WTC11 (cell line): Measurements from ENCODE around the gene INSYN1. TPM values are rescaled to one million over a fixed set of nuclear protein-coding genes. Genes with fewer than 3 reads are reported as not detected.
A peak's percentile ranks its signal among the peaks of the same experiment; 100 is the strongest.

Source experiments
- ATAC-seq: fragments of 200-7000 bp; cut with Tn5 transposase; 2 replicates; pipeline ENCODE4 v1.10.0; 2021; ENCODE audit warnings: mild to moderate bottlenecking, moderate library complexity
- CTCF ChIA-PET: fragments of 300-600 bp; sonication (Branson Sonifier 250); formaldehyde crosslinking; loops from one replicate; lab custom pipeline; 2021; ENCODE audit warnings: antibody characterized with exemption; lab: Charles Lee
- POLR2A ChIA-PET: fragments of 350-600 bp; sonication (Branson Sonifier 250); formaldehyde crosslinking; loops from one replicate; lab custom pipeline; 2021; ENCODE audit warnings: antibody characterized with exemption; lab: Charles Lee
- DNase-seq: peaks from one replicate; pipeline ENCODE4 v3.0.0; 2021; ENCODE audit warnings: low spot score
- H3K27ac Mint-ChIP-seq: 2 replicates; pipeline ENCODE4 v1.8.0; 2021; ENCODE audit warnings: mixed read lengths
- H3K27me3 Mint-ChIP-seq: 2 replicates; pipeline ENCODE4 v1.8.0; 2021; ENCODE audit warnings: low read depth, mild to moderate bottlenecking, moderate library complexity, mixed read lengths
- H3K36me3 Mint-ChIP-seq: 2 replicates; pipeline ENCODE4 v1.8.0; 2021; ENCODE audit warnings: mixed read lengths
- H3K4me1 Mint-ChIP-seq: 2 replicates; pipeline ENCODE4 v1.8.0; 2022; ENCODE audit warnings: mixed read lengths
- H3K4me3 Mint-ChIP-seq: 2 replicates; pipeline ENCODE4 v1.8.0; 2021; ENCODE audit warnings: mild to moderate bottlenecking, moderate library complexity, mixed read lengths
- H3K9me3 Mint-ChIP-seq: 2 replicates; pipeline ENCODE4 v1.8.0; 2021; ENCODE audit warnings: mixed read lengths
- ATF1 ChIP-seq: sonication (generic); formaldehyde crosslinking; IDR thresholded peaks from 2 replicates; pipeline ENCODE4 v1.8.1; 2023; ENCODE audit warnings: mild to moderate bottlenecking, moderate library complexity, missing genetic modification reagents
- CBFB ChIP-seq: sonication (generic); formaldehyde crosslinking; IDR thresholded peaks from 2 replicates; pipeline ENCODE4 v1.8.1; 2022; ENCODE audit warnings: mild to moderate bottlenecking, low read depth, missing genetic modification reagents
- FOXK1 ChIP-seq: sonication (generic); formaldehyde crosslinking; IDR thresholded peaks from 2 replicates; pipeline ENCODE4 v1.8.0; 2022; ENCODE audit warnings: mild to moderate bottlenecking, moderate library complexity, missing genetic modification reagents
- FOXP1 ChIP-seq: sonication (generic); formaldehyde crosslinking; IDR thresholded peaks from 2 replicates; pipeline ENCODE4 v1.8.0; 2022; ENCODE audit warnings: missing genetic modification reagents, mild to moderate bottlenecking, moderate library complexity, borderline replicate concordance
- GABPB1 ChIP-seq: sonication (generic); formaldehyde crosslinking; IDR thresholded peaks from 2 replicates; pipeline ENCODE4 v1.8.1; 2023; ENCODE audit warnings: mild to moderate bottlenecking, missing genetic modification reagents
- IRF2 ChIP-seq: sonication (generic); formaldehyde crosslinking; IDR thresholded peaks from 2 replicates; pipeline ENCODE4 v1.8.0; 2022; ENCODE audit warnings: low read depth, missing genetic modification reagents, borderline replicate concordance
- JUN ChIP-seq: sonication (generic); formaldehyde crosslinking; IDR thresholded peaks from 2 replicates; pipeline ENCODE4 v1.8.0; 2023; ENCODE audit warnings: mild to moderate bottlenecking, missing genetic modification reagents
- KAT7 ChIP-seq: sonication (generic); formaldehyde crosslinking; IDR thresholded peaks from 2 replicates; pipeline ENCODE4 v1.8.1; 2023; ENCODE audit warnings: missing genetic modification reagents, mild to moderate bottlenecking, borderline replicate concordance
- NFATC4 ChIP-seq: fragments of 250-450 bp; sonication (Bioruptor Pico); IDR thresholded peaks from 2 replicates; pipeline ENCODE4 v1.9.0; 2021; ENCODE audit warnings: mild to moderate bottlenecking
- NFE2L1 ChIP-seq: sonication (generic); formaldehyde crosslinking; IDR thresholded peaks from 2 replicates; pipeline ENCODE4 v1.8.1; 2023; ENCODE audit warnings: missing genetic modification reagents
- NFYB ChIP-seq: sonication (generic); formaldehyde crosslinking; conservative IDR thresholded peaks from 2 replicates; pipeline ENCODE4 v1.8.0; 2022; ENCODE audit warnings: low read depth, missing genetic modification reagents
- NR1H2 ChIP-seq: sonication (generic); formaldehyde crosslinking; IDR thresholded peaks from 2 replicates; pipeline ENCODE4 v1.9.0; 2021; ENCODE audit warnings: mild to moderate bottlenecking, moderate library complexity, missing genetic modification reagents
- NR2C2 ChIP-seq: sonication (generic); formaldehyde crosslinking; IDR thresholded peaks from 2 replicates; pipeline ENCODE4 v1.8.0; 2022; ENCODE audit warnings: mild to moderate bottlenecking, missing genetic modification reagents
- TCF7 ChIP-seq: sonication (generic); formaldehyde crosslinking; IDR thresholded peaks from 2 replicates; pipeline ENCODE4 v1.8.0; 2022; ENCODE audit warnings: mild to moderate bottlenecking, low read depth, missing genetic modification reagents, moderate library complexity
- TEAD1 ChIP-seq: sonication (generic); formaldehyde crosslinking; IDR thresholded peaks from 2 replicates; pipeline ENCODE4 v1.8.0; 2022; ENCODE audit warnings: mild to moderate bottlenecking, missing genetic modification reagents
- ZNF232 ChIP-seq: sonication (generic); formaldehyde crosslinking; IDR thresholded peaks from 2 replicates; pipeline ENCODE4 v1.8.0; 2022; ENCODE audit warnings: mild to moderate bottlenecking, missing genetic modification reagents
- ZNF671 ChIP-seq: fragments of 250-450 bp; sonication (Bioruptor Pico); IDR thresholded peaks from 2 replicates; pipeline ENCODE4 v1.8.0; 2021; ENCODE audit warnings: mild to moderate bottlenecking
- total RNA-seq: library from RNA; stranded (reverse); gene quantifications from 3 replicates; pipeline ENCODE4 v1.2.3, GENCODE V29; 2021
- TF ChIP-seq, protein P1 (sequence below): fragments of 250-450 bp; sonication (Bioruptor Pico); IDR thresholded peaks from 2 replicates; pipeline ENCODE4 v1.8.0; 2021; ENCODE audit warnings: mild to moderate bottlenecking
- TF ChIP-seq, protein P2 (sequence below): fragments of 250-450 bp; sonication (Bioruptor Pico); IDR thresholded peaks from 2 replicates; pipeline ENCODE4 v2.1.2; 2022; ENCODE audit warnings: mild to moderate bottlenecking, moderate library complexity
- TF ChIP-seq, protein P3 (sequence below): sonication (generic); formaldehyde crosslinking; IDR thresholded peaks from 2 replicates; pipeline ENCODE4 v1.8.1; 2022; ENCODE audit warnings: missing genetic modification reagents, borderline replicate concordance
- TF ChIP-seq, protein P4 (sequence below): fragments of 200-600 bp; IDR thresholded peaks from 2 replicates; pipeline ENCODE4 v1.8.0; 2022; ENCODE audit warnings: antibody characterized with exemption
- TF ChIP-seq, protein P5 (sequence below): sonication (generic); formaldehyde crosslinking; IDR thresholded peaks from 2 replicates; pipeline ENCODE4 v1.8.0; 2023; ENCODE audit warnings: missing genetic modification reagents

The INSYN1 gene
- total RNA-seq, 1 experiment from 2014 or later, result 11.9 TPM

DNA sequence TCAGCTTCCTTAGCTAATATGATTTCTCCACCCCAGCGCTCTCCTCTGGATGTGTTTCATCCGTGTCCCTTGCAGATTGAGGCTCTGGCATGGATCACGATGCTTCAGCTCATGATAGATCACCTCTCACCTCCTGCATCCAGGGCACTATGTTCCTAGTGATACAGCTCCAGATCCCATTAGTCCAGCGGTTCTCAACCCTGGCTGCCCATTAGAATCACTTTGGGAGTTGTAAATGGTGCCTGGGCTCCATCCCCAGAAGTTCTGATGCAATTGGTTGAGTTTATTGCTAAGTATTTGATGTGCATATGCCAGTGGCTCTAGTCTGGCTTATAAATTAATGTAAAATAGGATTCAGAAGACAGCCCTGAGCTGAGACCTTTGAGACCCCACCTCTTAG is 34.5 kb downstream of the INSYN1 start:
- Mint-ChIP-seq H3K27ac (no peak overlapping the region), H3K27me3 (no peaks in the 10 kb centered on the region; the same call in 1 of the 2 replicates), H3K4me1 (no peaks in the 10 kb centered on the region), H3K4me3 (no peak overlapping the region), H3K9me3 (no peaks in the 10 kb centered on the region), H3K36me3 (peaks cover 6% of the 10 kb centered on the region)
- ChIA-PET POLR2A (no interaction called here), CTCF (interaction anchor here (0.9 to 8.6 kb wide), 5 partner anchors 15 to 148 kb away, joined by 5 to 66 read pairs (median 6); no protein-coding TSS in a partner anchor)
- DNase-seq (no peak), ATAC-seq (no peak)
- TF ChIP-seq TCF7 (CRISPR knock-in tag) (no peak), NR2C2 (CRISPR knock-in tag) (no peak), FOXK1 (CRISPR knock-in tag) (no peak), ZNF232 (CRISPR knock-in tag) (no peak), FOXP1 (CRISPR knock-in tag) (no peak), NFYB (CRISPR knock-in tag) (no peak), TEAD1 (CRISPR knock-in tag) (no peak), ATF1 (no peak), IRF2 (CRISPR knock-in tag) (no peak), JUN (CRISPR knock-in tag) (no peak), ZNF671 (CRISPR knock-in tag) (no peak), GABPB1 (no peak)
- TF ChIP-seq, protein P1, sequence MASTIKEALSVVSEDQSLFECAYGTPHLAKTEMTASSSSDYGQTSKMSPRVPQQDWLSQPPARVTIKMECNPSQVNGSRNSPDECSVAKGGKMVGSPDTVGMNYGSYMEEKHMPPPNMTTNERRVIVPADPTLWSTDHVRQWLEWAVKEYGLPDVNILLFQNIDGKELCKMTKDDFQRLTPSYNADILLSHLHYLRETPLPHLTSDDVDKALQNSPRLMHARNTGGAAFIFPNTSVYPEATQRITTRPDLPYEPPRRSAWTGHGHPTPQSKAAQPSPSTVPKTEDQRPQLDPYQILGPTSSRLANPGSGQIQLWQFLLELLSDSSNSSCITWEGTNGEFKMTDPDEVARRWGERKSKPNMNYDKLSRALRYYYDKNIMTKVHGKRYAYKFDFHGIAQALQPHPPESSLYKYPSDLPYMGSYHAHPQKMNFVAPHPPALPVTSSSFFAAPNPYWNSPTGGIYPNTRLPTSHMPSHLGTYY, result no peak
- TF ChIP-seq, protein P2, sequence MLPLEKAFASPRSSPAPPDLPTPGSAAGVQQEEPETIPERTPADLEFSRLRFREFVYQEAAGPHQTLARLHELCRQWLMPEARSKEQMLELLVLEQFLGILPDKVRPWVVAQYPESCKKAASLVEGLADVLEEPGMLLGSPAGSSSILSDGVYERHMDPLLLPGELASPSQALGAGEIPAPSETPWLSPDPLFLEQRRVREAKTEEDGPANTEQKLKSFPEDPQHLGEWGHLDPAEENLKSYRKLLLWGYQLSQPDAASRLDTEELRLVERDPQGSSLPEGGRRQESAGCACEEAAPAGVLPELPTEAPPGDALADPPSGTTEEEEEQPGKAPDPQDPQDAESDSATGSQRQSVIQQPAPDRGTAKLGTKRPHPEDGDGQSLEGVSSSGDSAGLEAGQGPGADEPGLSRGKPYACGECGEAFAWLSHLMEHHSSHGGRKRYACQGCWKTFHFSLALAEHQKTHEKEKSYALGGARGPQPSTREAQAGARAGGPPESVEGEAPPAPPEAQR, result no peak
- TF ChIP-seq, protein P3, sequence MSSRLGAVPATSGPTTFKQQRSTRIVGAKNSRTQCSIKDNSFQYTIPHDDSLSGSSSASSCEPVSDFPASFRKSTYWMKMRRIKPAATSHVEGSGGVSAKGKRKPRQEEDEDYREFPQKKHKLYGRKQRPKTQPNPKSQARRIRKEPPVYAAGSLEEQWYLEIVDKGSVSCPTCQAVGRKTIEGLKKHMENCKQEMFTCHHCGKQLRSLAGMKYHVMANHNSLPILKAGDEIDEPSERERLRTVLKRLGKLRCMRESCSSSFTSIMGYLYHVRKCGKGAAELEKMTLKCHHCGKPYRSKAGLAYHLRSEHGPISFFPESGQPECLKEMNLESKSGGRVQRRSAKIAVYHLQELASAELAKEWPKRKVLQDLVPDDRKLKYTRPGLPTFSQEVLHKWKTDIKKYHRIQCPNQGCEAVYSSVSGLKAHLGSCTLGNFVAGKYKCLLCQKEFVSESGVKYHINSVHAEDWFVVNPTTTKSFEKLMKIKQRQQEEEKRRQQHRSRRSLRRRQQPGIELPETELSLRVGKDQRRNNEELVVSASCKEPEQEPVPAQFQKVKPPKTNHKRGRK (CRISPR knock-in tag), result no peak

DNA sequence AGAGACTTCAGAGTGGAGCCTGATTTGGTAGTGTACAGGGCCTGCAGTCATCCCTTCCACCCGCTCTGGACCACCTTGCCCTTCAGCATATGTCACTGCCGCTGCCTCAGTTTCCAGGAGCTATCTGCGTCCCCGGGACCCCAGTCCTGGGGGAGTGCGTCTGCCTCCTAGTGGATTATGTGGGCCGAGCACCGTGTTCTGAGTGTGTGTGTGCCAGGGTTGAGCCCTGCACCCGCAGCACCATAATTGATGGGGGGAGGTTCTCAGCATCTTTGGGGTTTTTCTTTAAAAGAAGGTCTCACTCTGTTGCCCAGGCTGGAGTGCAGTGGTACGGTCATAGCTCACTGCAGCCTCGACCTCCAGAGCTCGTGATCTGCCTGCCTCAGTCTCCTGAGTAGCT is 35.3 kb downstream of the INSYN1 start:
- H3K4me3 Mint-ChIP-seq, result no peak overlapping the region
- peaks cover 14% of the 10 kb centered on the region for H3K36me3 Mint-ChIP-seq
- CTCF ChIA-PET, result interaction anchor here (0.6 to 8.6 kb wide), 23 partner anchors 10 to 412 kb away, joined by 3 to 66 read pairs (median 4); partner anchors contain the start of gene INSYN1
- H3K4me1 Mint-ChIP-seq, result no peaks in the 10 kb centered on the region
- H3K9me3 Mint-ChIP-seq, result no peaks in the 10 kb centered on the region
- POLR2A ChIA-PET, result no interaction called here
- TF ChIP-seq NFATC4 (CRISPR knock-in tag) (no peak), CBFB (CRISPR knock-in tag) (no peak)
- TF ChIP-seq, protein P4, sequence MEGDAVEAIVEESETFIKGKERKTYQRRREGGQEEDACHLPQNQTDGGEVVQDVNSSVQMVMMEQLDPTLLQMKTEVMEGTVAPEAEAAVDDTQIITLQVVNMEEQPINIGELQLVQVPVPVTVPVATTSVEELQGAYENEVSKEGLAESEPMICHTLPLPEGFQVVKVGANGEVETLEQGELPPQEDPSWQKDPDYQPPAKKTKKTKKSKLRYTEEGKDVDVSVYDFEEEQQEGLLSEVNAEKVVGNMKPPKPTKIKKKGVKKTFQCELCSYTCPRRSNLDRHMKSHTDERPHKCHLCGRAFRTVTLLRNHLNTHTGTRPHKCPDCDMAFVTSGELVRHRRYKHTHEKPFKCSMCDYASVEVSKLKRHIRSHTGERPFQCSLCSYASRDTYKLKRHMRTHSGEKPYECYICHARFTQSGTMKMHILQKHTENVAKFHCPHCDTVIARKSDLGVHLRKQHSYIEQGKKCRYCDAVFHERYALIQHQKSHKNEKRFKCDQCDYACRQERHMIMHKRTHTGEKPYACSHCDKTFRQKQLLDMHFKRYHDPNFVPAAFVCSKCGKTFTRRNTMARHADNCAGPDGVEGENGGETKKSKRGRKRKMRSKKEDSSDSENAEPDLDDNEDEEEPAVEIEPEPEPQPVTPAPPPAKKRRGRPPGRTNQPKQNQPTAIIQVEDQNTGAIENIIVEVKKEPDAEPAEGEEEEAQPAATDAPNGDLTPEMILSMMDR, result peak; percentile 41
- peak; percentile 62; the same call in 1 of the 2 replicates for ATAC-seq
- no peak overlapping the region for H3K27ac Mint-ChIP-seq
- DNase-seq, result peak; percentile 49
- no peaks in the 10 kb centered on the region; the same call in 1 of the 2 replicates for H3K27me3 Mint-ChIP-seq

DNA sequence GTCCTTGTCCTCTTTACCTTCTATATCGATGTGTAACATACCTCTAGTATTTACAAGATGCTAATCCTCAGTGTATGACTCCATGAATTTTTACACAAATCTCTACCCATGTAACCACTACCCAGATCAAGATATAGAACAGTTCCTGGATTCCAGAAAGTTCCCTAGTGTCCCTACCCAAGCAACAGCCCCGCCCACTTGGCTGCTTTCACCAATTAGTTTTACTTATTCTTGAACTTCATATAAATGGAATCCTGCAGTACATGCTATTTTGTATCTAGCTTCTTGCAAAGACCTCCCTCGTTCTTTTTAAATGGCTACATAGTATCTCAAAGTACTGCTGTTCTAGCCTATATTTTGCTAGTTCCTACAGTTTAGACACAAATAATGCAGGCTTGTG is 35.9 kb downstream of the INSYN1 start:
- POLR2A ChIA-PET, result no interaction called here

More for the DNA sequence above, 35.9 kb downstream of the INSYN1 start:
- CTCF ChIA-PET, result interaction anchor here (0.6 to 8.6 kb wide), 21 partner anchors 11 to 253 kb away, joined by 3 to 66 read pairs (median 4); partner anchors contain the start of gene INSYN1
- ATAC-seq (no peak), DNase-seq (no peak)
- Mint-ChIP-seq H3K4me3 (no peak overlapping the region), H3K27me3 (no peaks in the 10 kb centered on the region; the same call in 1 of the 2 replicates), H3K36me3 (peaks cover 18% of the 10 kb centered on the region), H3K9me3 (no peaks in the 10 kb centered on the region), H3K4me1 (no peaks in the 10 kb centered on the region), H3K27ac (no peak overlapping the region)
- TF ChIP-seq NFE2L1, result no peak
- TF ChIP-seq NR1H2 (CRISPR knock-in tag), result no peak
- TF ChIP-seq FOXP1 (CRISPR knock-in tag), result no peak
- TF ChIP-seq, protein P5, sequence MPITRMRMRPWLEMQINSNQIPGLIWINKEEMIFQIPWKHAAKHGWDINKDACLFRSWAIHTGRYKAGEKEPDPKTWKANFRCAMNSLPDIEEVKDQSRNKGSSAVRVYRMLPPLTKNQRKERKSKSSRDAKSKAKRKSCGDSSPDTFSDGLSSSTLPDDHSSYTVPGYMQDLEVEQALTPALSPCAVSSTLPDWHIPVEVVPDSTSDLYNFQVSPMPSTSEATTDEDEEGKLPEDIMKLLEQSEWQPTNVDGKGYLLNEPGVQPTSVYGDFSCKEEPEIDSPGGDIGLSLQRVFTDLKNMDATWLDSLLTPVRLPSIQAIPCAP (CRISPR knock-in tag), result no peak
- no peak for TF ChIP-seq KAT7
